Measurements from ENCODE around the gene HBEGF.

DNA sequence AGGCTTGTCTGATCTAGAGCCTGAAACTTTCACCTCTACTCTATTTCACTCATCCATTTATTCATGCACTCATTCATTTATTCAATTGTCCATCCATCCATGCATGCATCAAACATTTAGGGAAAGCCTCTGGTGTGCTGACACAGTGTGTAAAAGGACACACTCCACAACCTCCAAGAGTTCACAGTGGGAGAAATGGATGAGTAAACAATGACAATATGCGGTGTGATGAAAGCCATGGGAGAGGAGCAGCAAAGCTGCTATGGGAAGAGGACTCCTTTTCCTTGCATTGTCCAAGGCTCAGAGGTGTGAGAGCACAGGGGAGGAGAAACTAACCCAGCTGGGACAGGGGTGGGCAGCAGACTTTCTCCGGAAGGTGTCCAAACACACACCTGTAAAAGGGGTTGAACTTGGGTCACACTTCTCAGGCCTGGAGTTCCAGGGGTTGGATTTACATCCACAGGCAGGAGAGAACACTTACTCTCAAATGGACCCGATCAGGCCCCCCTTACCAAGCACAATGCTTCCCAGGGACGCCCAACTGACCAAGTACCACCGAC is 22.3 kb downstream of the HBEGF start:
- TF ChIP-seq, protein P1, sequence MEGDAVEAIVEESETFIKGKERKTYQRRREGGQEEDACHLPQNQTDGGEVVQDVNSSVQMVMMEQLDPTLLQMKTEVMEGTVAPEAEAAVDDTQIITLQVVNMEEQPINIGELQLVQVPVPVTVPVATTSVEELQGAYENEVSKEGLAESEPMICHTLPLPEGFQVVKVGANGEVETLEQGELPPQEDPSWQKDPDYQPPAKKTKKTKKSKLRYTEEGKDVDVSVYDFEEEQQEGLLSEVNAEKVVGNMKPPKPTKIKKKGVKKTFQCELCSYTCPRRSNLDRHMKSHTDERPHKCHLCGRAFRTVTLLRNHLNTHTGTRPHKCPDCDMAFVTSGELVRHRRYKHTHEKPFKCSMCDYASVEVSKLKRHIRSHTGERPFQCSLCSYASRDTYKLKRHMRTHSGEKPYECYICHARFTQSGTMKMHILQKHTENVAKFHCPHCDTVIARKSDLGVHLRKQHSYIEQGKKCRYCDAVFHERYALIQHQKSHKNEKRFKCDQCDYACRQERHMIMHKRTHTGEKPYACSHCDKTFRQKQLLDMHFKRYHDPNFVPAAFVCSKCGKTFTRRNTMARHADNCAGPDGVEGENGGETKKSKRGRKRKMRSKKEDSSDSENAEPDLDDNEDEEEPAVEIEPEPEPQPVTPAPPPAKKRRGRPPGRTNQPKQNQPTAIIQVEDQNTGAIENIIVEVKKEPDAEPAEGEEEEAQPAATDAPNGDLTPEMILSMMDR (IDR thresholded peaks at IDR 0.05; ENCODE audit: low read depth, low read length, missing input control), result no peak
- TF ChIP-seq RAD21 (IDR thresholded peaks at IDR 0.05) (no peak), YY1 (IDR thresholded peaks at IDR 0.05) (no peak)

All from liver (tissue), 3 donors.